Neutrophil (primary cell): ENCODE data around the gene FAM161B.
A peak's percentile ranks its signal among the peaks of the same experiment; 100 is the strongest.

ENCODE experiments used
- H3K27ac ChIP-seq: fragments of 200-600 bp; sonication (generic); 2 replicates; pipeline ENCODE4 v1.5.1; 2016; ENCODE audit warnings: mild to moderate bottlenecking, moderate library complexity
- H3K27me3 ChIP-seq: fragments of 200-600 bp; sonication (generic); 2 replicates; pipeline ENCODE4 v1.6.0; 2016; ENCODE audit warnings: mild to moderate bottlenecking
- H3K36me3 ChIP-seq: fragments of 200-600 bp; sonication (generic); 2 replicates; pipeline ENCODE4 v1.5.1; 2017
- H3K4me1 ChIP-seq, 2 experiments: fragments of 200-600 bp in 1 of 2; sonication (generic) in 1 of 2; 1 replicate in 1 of 2; 2 replicates in 1 of 2; pipeline versions ENCODE4 v1.5.1 to v1.6.1; 2013 to 2016; ENCODE audit warnings: low read depth in 1 of 2, low read length in 1 of 2, mild to moderate bottlenecking in 1 of 2, moderate library complexity in 1 of 2; ENCODE audit not compliant: control insufficient read depth in 1 of 2, insufficient read depth in 1 of 2
- H3K4me3 ChIP-seq, 2 experiments: fragments of 200-600 bp in 1 of 2; sonication (generic) in 1 of 2; 1 replicate in 1 of 2; 2 replicates in 1 of 2; pipeline ENCODE4 v1.5.1; 2013 to 2016; ENCODE audit warnings: low read depth in 1 of 2, low read length in 1 of 2, mild to moderate bottlenecking in 1 of 2, moderate library complexity in 1 of 2
- H3K9me3 ChIP-seq: fragments of 200-600 bp; sonication (generic); 2 replicates; pipeline ENCODE4 v1.5.1; 2016
- CTCF ChIP-seq: fragments of 200-600 bp; sonication (generic); IDR thresholded peaks from 2 replicates; pipeline ENCODE4 v1.5.1; 2016; ENCODE audit warnings: antibody characterized with exemption

The FAM161B gene

GRCh38 chr14:73886449-73887317 is 63.2 kb downstream of the FAM161B start, which contains the start of gene ZNF410:
TSS of gene ZNF410 (plus strand) at chr14:73886859. CDS start at chr14:73892176, 5,317 bp downstream.
- H3K9me3 ChIP-seq: no peaks in the 10 kb centered on the region
- H3K36me3 ChIP-seq: no peaks in the 10 kb centered on the region
- peaks cover 25 to 32% of the 10 kb centered on the region in 2 experiments for H3K4me1 ChIP-seq
- H3K4me3 ChIP-seq: peak within 1 kb of the TSS; percentile 84 to 91
- no peaks in the 10 kb centered on the region for H3K27me3 ChIP-seq
- TF ChIP-seq CTCF: no peak
- peak within 1 kb of the TSS; percentile 94 for H3K27ac ChIP-seq

- H3K27me3 ChIP-seq: no peaks in the 10 kb centered on the region
- no peak overlapping the region for H3K27ac ChIP-seq
These were observed 65.3 kb downstream of the FAM161B start for GRCh38 chr14:73884438-73885190.

More at GRCh38 chr14:73884438-73885190, 65.3 kb downstream of the FAM161B start:
- Histone ChIP-seq H3K9me3 (no peaks in the 10 kb centered on the region), H3K4me3 (no peak overlapping the region), H3K4me1 (peaks cover 25 to 32% of the 10 kb centered on the region in 2 experiments), H3K36me3 (no peaks in the 10 kb centered on the region)
- TF ChIP-seq CTCF: no peak
